Left cardiac atrium (tissue), 4 donors: ENCODE results near the gene BCORL1. TPM values are rescaled to one million over a fixed set of nuclear protein-coding genes. Genes with fewer than 3 reads are reported as not detected.

Experiments
- ATAC-seq, 2 donors: fragments of 200-7000 bp; cut with Tn5 transposase; one replicate each; pipeline ENCODE4 v1.9.1; 2020; ENCODE audit warnings: mild to moderate bottlenecking in 2 of 2, moderate library complexity in 2 of 2
- DNase-seq: peaks from one replicate; pipeline ENCODE4 v3.0.0-alpha.2; 2020
- intact Hi-C, 2 donors: fragments of 100-400 bp; cut with DNase I; formaldehyde crosslinking; loops; one replicate each; pipeline versions ENCODE4 v1.14.1 to v1.15.1; 2022 to 2023
- total RNA-seq, 2 donors: library from RNA; stranded (reverse); fragmentation: NEBNext Ultra II Directional; extraction: Animal tissue kit (Norgen Biotek cat#: 25700); gene quantifications; one replicate each; pipeline ENCODE4 v1.2.1, GENCODE V29; 2021
- donor health status: DM: no; HTN: yes; CAD: no.
- donor health status: DM: no; HTN: yes; CAD: no; lungs with severe emphysema.
- donor health status: DM: yes; HTN: yes; CAD: no.
- donor health status: Dilated cardiomyopathy.

Gene BCORL1
- total RNA-seq, 2 donors from 2014 or later: 7.5 to 11.3 TPM

GRCh38 chrX:129958814-129959492, 23.5 kb upstream of the BCORL1 start:
- DNase-seq: no peak
- intact Hi-C loops: no loop called here
- ATAC-seq: no peak

GRCh38 chrX:129959493-129959832, 23.0 kb upstream of the BCORL1 start:
- DNase-seq (no peak), ATAC-seq (peak in 1 of 2 donors; percentile 39)
- intact Hi-C loops: no loop called here

- DNase-seq (peak; percentile 52), ATAC-seq (peak; percentile 57 to 78)
- intact Hi-C loops: no loop called here
Measured at GRCh38 chrX:129961180-129962083, 21.0 kb upstream of the BCORL1 start.

GRCh38 chrX:129963729-129964128, 18.7 kb upstream of the BCORL1 start:
- intact Hi-C loops: no loop called here
- DNase-seq (no peak), ATAC-seq (no peak)

GRCh38 chrX:129965166-129965565, 17.3 kb upstream of the BCORL1 start:
- ATAC-seq: no peak

GRCh38 chrX:129968968-129969367, 13.5 kb upstream of the BCORL1 start:
- ATAC-seq: no peak
- intact Hi-C loops: no loop called here
- DNase-seq: no peak

More at GRCh38 chrX:129965166-129965565, 17.3 kb upstream of the BCORL1 start:
- intact Hi-C loops: no loop called here
- no peak for DNase-seq

GRCh38 chrX:129976441-129976840, 6.0 kb upstream of the BCORL1 start:
- DNase-seq: no peak
- no peak for ATAC-seq
- intact Hi-C loops: no loop called here

- intact Hi-C loops: no loop called here
Measured at GRCh38 chrX:129979207-129979920, 3.1 kb upstream of the BCORL1 start.

GRCh38 chrX:129980001-129980401, 2.4 kb upstream of the BCORL1 start:
- peak; percentile 11 to 24 for ATAC-seq

More at GRCh38 chrX:129979207-129979920, 3.1 kb upstream of the BCORL1 start:
- no peak for DNase-seq
- no peak for ATAC-seq

GRCh38 chrX:129980540-129981199, 1.8 kb upstream of the BCORL1 start:
- intact Hi-C loops: loop anchor here in 1 of 2 donors (5.0 kb wide), 1 partner anchor 48 kb away; no protein-coding TSS in a partner anchor
- peak; percentile 71 for DNase-seq
- ATAC-seq: peak; percentile 54 to 63

More at GRCh38 chrX:129980001-129980401, 2.4 kb upstream of the BCORL1 start:
- peak; percentile 37 for DNase-seq
- intact Hi-C loops: loop anchor here in 1 of 2 donors (5.0 kb wide), 1 partner anchor 48 kb away; no protein-coding TSS in a partner anchor

GRCh38 chrX:129981200-129981553, 1.3 kb upstream of the BCORL1 start:
- no peak for ATAC-seq
- intact Hi-C loops: loop anchor here in 1 of 2 donors (5.0 kb wide), 1 partner anchor 49 kb away; no protein-coding TSS in a partner anchor

GRCh38 chrX:129981752-129982299, 609 bp upstream of the BCORL1 start:
- no peak for ATAC-seq
- DNase-seq: no peak
- intact Hi-C loops: loop anchor here in 1 of 2 donors (5.0 kb wide), 1 partner anchor 50 kb away; no protein-coding TSS in a partner anchor

More at GRCh38 chrX:129981200-129981553, 1.3 kb upstream of the BCORL1 start:
- no peak for DNase-seq

GRCh38 chrX:129983575-129984110, 1.2 kb downstream of the BCORL1 start:
- intact Hi-C loops: loop anchor here in 1 of 2 donors (5.0 kb wide), 1 partner anchor 51 kb away; no protein-coding TSS in a partner anchor
- ATAC-seq (no peak), DNase-seq (peak; percentile 27)

- intact Hi-C loops: loop anchor here in 1 of 2 donors (5.0 kb wide), 1 partner anchor 52 kb away; no protein-coding TSS in a partner anchor
- ATAC-seq (no peak), DNase-seq (peak; percentile 51)
Measured at GRCh38 chrX:129984111-129984958, 1.9 kb downstream of the BCORL1 start.

GRCh38 chrX:129987871-129988270, 5.4 kb downstream of the BCORL1 start:
- intact Hi-C loops: no loop called here

GRCh38 chrX:129992181-129992580, 9.7 kb downstream of the BCORL1 start:
- DNase-seq: no peak
- intact Hi-C loops: no loop called here
- ATAC-seq: no peak

More at GRCh38 chrX:129987871-129988270, 5.4 kb downstream of the BCORL1 start:
- DNase-seq (no peak), ATAC-seq (no peak)

- ATAC-seq (peak; percentile 27 to 91), DNase-seq (no peak)
- intact Hi-C loops: no loop called here
Measured at GRCh38 chrX:129996120-129996519, 13.7 kb downstream of the BCORL1 start.
